Adipose tissue (tissue), 3 donors: ENCODE measurements around the gene PCDH8. TPM values are rescaled to one million over a fixed set of nuclear protein-coding genes. Genes with fewer than 3 reads are reported as not detected.
"Not testable (repeated sequence)": the region's sequence is repeated elsewhere in the genome, so short reads cannot be mapped to it uniquely, and the experiment has no call there.

Experiments used
- H3K27ac ChIP-seq: one replicate; pipeline ENCODE4 v1.5.1; 2013; ENCODE audit warnings: low read depth, low read length
- WGBS, 3 donors: extraction: QIAGEN DNeasy Blood & Tissue Kit; methylation state at CpG; one replicate each; pipeline ENCODE4 v1.1.7; 2013; 5-methylcytosine and 5-hydroxymethylcytosine counted together
- polyA plus RNA-seq, 3 donors: library from polyadenylated mRNA; stranded (reverse); fragments of 200-250 nt; gene quantifications; one replicate each; pipeline ENCODE4 v1.2.3, GENCODE V29; 2013
- donor health status: healthy with polysubstance abuse.
- donor health status: Bipolar disorder and iron deficiency.
- donor health status: healthy.

The PCDH8 gene
- polyA plus RNA-seq, 3 donors = 0.06 to 0.07 TPM; not detected in 1

DNA sequence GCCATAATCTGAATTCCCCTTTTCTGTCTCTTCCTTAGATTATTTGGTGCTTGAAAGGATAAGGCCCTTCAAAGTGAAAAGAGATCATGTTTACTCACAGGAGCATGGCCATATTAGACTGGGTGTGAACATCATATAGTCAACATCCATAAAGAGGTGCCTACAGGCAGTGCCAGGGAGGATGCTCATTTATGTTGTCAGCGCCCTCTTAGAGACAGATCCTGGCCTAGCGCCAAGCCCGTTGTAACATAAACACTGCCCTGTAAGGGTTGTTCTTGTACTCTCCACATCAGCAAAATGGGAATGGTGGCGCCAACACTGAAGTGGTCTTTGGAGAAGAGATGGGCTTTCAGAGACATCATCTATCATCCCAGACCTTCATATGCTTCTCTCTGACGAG, 16.1 kb downstream of the PCDH8 start:
- 67 to 73% (median 71%) methylated on average over 5 of the region's 5 CpGs for WGBS, 3 donors
- H3K27ac ChIP-seq = no peak overlapping the region

DNA sequence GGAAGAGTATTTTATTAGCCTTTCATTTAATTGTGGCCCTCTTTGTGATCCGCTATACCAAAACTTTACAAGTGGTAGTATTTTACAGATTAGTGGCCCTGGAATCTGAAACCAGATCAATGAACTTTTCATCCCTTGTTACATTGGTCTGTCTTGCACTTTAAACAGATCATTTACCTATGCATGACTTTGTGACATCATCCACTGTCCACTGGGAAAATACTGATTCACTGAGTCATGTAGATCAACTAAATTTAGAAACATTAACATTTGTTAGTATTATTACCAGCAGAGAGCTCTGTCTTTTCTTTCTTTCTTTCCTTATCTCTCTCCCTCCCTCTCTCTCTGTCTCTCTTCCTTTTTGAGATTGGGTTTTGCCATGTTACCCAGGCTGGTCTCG, 17.5 kb downstream of the PCDH8 start:
- WGBS, 3 donors = 73 to 82% (median 77%) methylated on average over 2 of the region's 2 CpGs
- no peak overlapping the region for H3K27ac ChIP-seq

DNA sequence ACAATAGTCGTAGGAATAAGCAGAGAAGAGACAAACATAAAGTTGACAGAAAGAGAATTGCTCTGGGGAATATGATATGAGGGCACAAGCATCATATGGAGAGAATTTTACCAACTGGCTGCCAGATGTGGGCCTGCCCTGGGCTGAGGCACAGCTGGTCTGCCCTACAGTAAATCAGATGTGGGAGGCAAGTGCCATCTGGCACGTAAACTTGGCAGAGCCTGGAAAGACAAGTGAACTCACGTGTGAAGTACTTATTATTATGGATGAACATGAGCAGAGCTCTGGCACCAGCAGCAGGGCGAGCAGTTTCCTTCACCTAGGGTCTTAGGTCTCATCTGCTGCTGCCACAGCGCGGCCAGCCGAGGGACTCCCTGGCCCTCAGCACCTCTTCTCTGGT, 20.6 kb downstream of the PCDH8 start:
- H3K27ac ChIP-seq = no peak overlapping the region
- WGBS, 3 donors = 77 to 83% (median 81%) methylated on average over 7 of the region's 7 CpGs

DNA sequence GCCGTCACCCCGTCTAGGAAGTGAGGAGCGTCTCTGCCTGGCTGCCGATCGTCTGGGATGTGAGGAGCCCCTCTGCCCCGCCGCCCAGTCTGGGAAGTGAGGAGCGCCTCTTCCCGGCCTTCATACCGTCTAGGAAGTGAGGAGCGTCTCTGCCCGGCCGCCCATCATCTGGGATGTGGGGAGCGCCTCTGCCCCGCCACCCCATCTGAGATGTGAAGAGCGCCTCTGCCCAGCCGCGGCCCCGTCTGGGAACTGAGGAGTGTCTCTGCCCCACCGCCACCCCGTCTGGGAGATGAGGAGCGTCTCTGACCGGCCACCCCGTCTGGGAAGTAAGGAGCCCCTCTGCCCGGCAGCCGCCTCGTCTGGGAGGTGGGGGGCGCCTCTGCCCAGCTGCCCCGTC, 30.6 kb downstream of the PCDH8 start:
- not testable (repeated sequence) for H3K27ac ChIP-seq
- 93 to 95% (median 94%) methylated on average over 26 to 29 of the region's 29 CpGs for WGBS, 3 donors

DNA sequence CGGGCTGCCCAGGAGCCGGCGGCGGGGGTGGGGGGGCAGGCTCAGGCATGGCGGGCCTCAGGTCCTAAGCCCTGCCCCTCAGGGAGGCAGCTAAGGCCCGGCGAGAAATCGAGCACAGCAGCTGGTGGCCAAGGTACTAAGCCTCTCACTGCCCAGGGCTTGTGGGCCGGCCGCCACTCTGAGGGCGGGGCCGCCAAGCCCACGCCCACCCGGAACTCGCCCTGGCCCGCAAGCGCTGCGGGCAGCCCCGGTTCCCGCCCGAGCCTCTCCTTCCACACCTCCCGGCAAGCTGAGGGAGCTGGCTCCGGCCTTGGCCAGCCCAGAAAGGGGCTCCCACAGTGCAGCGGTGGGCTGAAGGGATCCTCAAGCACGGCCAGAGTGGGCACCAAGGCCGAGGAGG, 33.1 kb downstream of the PCDH8 start:
- 95 to 96% (median 96%) methylated on average over 22 to 26 of the region's 26 CpGs for WGBS, 3 donors
- no peak overlapping the region for H3K27ac ChIP-seq

DNA sequence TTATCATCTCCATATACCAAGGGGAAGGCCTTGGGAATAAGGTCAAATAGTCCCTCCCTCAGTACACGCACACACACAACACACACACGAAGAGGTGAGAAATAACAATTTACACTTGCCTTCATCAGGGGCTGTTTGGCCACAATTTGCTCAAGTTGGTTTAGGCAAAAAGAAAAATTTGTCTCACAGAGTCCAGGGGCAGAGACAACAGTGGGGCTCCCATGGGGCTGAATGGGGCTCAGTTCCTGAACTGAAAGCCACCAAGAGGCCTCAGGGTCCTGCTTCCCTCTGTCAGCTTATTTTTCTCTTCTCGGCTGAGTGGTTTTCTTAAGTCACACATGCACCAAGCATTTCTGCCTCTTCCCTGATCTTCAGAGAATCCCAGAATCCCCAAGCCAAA, 35.5 kb downstream of the PCDH8 start:
- WGBS, 3 donors = 80 to 86% (median 85%) methylated on average over 3 of the region's 3 CpGs

DNA sequence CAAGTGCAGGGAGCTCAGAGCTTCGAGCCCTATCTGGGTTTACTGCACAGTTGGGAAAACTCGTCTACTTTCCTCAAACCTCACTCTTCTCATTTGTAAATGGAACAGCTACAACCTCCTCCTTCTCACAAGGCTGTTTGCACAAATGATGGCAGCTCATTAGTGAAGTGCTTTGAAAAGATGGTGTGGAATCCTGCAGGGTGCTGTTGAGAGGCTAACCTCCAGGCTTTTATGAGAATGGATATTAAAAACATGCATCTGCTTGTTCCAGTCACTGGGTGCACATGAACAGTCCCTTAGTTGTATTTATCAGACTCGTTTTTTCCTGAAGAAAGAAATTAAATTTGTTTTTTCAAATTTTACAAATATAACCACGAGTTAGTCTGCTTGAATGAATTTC, 36.6 kb downstream of the PCDH8 start:
- WGBS, 3 donors = 54 to 76% (median 70%) methylated on average over 4 of the region's 4 CpGs
- no peak overlapping the region for H3K27ac ChIP-seq

More for the DNA sequence above, 35.5 kb downstream of the PCDH8 start:
- H3K27ac ChIP-seq = no peak overlapping the region

DNA sequence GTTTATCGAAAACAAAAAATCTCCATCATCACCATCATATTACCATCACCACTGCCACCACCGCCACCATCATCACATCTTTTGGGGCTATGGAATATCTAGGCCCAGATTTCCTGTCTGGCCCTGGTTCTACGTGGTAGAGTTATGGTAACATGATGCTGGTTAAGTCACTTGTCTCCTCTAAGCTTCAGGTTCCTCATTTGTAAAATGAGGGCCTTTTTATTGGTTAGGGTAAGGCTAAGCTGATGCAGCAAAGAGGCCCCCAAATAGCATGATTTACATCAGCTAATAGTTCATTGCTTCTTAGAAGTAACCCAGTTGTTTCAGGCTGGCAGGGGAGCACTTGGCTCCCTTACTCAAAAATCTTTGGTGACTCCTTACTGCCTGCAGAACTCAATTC, 37.9 kb downstream of the PCDH8 start:
- no peak overlapping the region for H3K27ac ChIP-seq
- 71 to 86% (median 78%) methylated on average over 3 of the region's 3 CpGs for WGBS, 3 donors

DNA sequence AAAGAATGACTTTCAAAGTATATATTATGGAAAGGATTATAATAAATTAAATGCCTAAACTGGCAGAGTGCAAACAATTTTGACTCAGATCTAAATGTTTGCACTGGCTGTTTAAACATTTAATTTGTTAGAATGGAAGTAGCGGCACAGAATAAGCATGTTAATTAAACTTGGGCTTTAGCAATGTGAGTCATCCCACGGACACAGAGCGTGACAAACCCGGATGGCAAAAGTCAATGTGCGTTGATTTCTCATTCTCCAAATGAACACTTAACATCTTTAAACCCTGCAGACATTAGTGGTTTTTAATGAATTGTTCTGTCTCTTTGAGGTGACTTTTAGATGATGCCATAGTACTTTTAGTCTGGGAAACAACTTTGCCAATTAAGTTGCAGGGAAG, 38.4 kb downstream of the PCDH8 start:
- 56 to 90% (median 89%) methylated on average over 5 of the region's 5 CpGs for WGBS, 3 donors

DNA sequence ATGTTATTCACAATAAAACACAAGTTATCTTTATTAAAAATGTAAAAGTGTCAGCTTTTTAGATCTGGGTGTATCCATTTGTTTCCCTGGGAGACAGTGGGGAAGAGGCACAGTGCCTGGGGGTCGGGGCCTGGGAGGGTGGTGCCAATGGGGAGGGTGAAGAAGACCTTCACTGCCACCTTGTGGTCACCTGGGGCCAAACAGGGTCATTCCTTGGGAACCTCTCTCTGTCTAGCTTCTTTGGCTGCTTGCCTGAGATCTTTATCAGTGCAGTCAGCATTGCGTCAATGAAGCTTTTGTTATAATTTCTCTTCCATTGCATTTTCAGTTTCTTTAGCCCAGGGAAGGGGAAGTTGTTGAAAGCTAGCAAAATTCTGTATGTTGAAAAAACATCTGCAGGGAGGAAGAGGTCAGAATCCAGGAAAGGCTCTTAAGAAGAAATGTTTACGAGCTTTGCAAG, 39.1 kb downstream of the PCDH8 start:
- WGBS, 3 donors = 10 to 16% (median 11%) methylated on average over 3 of the region's 3 CpGs

More for the DNA sequence above, 38.4 kb downstream of the PCDH8 start:
- H3K27ac ChIP-seq = no peak overlapping the region

DNA sequence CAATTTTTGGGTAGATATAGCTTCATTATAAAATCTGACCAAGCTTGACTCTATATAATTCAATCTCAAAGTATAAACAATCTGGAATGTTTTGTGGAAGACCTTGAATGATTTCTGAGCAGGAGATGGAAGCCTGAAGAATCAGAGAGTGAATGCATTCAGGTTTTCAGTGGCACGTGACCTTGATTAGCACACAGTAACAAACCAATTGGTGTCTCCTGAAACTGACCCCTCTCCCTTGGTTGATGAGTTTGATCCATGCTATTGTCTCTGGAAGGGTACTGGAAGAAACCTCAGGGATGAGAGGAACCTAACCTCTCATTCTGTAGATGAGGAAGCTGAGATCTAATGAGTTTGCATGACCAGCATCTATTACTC, 39.6 kb downstream of the PCDH8 start:
- 38 to 80% (median 73%) methylated on average over 1 of the region's 1 CpG for WGBS, 3 donors
- no peak overlapping the region for H3K27ac ChIP-seq

More for the DNA sequence above, 39.1 kb downstream of the PCDH8 start:
- no peak overlapping the region for H3K27ac ChIP-seq

DNA sequence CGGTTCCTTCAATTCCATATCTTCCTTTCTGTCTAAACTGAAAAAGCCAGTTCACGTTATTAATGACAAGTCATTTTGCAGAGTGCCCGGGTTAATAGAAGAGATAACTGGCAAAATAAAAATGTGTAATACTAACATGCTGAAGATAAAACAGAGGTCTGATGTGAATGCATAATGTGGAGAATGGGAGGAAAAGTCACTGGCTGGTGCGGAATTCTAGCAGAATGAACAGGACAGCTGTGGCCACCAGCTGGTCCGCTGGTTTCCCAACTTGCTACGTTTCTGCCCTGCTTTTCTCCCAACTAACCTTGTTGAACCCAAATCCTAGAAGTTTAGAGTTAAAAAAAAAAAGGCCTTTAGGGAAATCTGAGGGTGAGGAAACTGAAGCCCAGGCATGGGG, 42.4 kb downstream of the PCDH8 start:
- 63 to 83% (median 69%) methylated on average over 6 of the region's 6 CpGs for WGBS, 3 donors

DNA sequence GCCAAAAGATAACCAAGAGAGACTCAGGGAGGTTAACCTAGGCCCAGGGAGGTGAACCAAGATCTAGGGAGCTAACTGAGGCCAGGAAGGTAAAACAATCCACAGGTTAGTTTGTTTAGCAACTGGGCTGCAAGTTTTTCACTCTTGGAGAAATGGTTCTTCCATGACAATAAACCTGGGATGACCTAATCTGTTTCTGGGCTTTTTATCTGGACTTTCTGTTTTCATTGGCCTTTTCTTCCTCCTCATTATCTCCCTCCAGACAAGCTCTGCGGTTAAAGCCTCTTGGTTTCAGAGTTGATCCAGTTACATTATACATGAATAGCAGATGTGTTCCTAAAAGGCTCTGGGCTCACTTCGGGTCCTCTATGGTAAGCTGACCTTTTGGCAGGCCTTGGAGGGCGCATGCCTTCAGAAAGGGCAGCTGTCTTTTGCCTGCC, 44.2 kb downstream of the PCDH8 start:
- WGBS, 3 donors = 60 to 81% (median 73%) methylated on average over 3 of the region's 3 CpGs
- H3K27ac ChIP-seq = no peak overlapping the region

More for the DNA sequence above, 42.4 kb downstream of the PCDH8 start:
- no peak overlapping the region for H3K27ac ChIP-seq

DNA sequence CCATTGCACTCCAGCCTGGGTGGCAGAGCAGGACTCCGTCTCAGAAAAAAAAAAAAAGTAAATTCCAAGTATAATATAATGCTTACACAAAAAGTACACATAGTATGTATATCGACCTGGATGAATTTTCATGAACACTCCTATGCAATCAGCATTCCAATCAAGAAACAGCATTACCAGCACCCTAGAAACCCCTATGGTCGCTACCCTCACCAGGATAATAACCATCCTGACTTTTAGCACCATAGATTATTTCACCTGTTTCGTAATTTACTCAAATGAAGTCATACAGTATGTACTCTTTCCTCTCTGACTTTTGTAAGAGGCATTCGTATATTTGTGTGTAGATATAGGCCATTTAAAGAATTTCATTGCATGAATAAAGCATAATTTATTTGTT, 47.6 kb downstream of the PCDH8 start:
- no peak overlapping the region for H3K27ac ChIP-seq
- WGBS, 3 donors = 69 to 88% (median 81%) methylated on average over 5 of the region's 5 CpGs

DNA sequence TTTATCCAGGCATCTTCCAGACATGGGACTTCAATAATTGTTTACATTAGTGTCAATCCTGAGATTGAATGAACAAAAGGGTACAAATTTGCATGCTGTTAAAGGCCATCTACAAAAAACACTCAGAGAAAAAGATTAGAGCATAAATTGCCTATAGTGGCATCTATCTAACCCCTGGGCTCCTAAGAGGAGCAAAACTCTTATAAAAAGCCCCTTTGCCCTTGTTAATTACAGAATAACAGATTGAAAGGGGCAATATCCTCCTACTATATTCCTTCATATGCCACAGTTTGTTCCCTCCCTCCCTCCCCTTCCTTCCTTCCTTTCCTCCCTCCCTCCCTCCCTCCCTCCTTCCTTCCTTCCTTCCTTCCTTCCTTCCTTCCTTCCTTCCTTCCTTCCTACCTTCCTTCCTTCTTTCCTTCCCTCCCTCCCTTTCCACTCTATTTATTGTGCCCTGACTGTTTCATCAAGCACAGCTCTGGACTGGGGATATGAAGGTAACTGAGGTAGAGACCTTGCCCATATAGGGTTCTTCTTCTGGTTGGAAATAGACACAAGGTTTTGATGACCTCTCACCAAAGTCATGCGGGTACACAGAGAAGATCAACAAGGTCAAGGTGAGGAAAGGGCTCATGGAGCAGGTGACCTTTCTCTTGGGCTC, 49.5 kb downstream of the PCDH8 start:
- no peak overlapping the region for H3K27ac ChIP-seq
- 0% methylated on average over 1 of the region's 1 CpG for WGBS, 3 donors

DNA sequence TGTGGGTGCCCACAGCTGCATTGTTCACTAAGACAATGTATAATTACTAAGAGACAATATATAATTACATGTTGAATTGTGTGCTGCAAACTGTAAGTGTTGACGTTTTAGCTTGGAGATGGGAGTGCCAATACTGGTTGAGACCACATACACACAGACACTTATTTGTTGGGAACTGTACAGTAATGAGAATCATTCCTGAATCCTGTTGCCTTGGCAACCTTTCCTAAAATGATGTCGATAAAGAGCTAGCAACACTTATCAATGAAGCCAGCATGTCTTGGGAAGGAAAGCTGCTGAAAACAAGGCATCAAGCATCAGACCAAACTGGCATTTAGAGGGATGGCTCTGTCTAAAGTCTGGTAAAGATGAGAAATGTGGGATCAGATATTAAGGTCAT, 51.3 kb downstream of the PCDH8 start:
- no peak overlapping the region for H3K27ac ChIP-seq
- 66 to 83% (median 77%) methylated on average over 2 of the region's 2 CpGs for WGBS, 3 donors

DNA sequence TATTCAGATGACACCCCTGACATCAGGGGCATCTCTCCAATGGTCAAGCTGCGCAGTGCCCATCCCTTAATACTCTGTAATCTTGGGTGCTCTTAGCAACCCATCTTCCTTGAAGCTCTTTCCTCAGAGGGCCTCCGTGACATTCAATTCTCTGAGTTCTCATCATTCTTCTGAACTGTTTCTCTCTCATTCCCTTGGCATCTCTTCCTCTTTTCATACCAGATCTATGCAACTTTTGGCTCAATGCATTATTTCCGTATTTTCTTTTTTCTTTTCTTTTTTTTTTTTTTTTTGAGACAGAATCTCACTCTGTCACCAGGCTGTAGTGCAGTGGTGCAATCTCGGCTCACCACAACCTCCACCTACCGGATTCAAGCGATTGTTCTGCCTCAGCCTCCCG, 53.9 kb downstream of the PCDH8 start:
- 83 to 93% (median 89%) methylated on average over 7 of the region's 7 CpGs for WGBS, 3 donors
- no peak overlapping the region for H3K27ac ChIP-seq

DNA sequence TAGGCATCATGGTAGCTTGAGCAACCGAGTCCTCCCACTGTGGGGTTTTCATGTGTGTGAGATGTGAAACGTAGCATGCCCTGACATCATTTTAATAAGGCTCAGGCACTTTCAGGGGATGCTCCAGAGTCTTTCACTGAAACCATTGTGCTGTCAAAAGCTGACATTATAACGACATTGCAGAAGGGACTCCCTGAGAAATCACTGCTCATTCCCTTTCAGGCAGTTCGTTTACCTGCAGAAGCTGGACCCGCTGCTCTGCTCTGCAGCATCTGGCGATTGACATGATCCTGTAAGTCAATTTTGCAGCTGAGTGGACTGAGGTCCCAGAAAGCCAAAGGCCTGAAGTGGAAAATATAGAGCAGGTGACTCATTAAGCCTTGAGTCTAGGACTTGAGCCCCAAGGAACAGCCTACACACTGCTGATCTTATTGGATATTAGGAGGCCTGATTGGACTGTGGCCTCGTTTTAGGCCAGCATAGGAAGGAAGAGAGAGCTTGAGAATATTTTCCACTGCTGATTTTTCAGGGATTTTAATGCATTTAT, 54.9 kb downstream of the PCDH8 start:
- no peak overlapping the region for H3K27ac ChIP-seq
- 61 to 77% (median 75%) methylated on average over 7 of the region's 7 CpGs for WGBS, 3 donors
